KOPT-K1 (cell line): ENCODE measurements around the gene JADE3.

ENCODE experiments used
- H3K27ac ChIP-seq: fragments of 200-600 bp; sonication (generic); 2 replicates; pipeline ENCODE4 v1.5.1; 2016; ENCODE audit warnings: antibody characterized with exemption, mild to moderate bottlenecking, low read depth, low read length; ENCODE audit not compliant: poor library complexity, severe bottlenecking
- H3K36me3 ChIP-seq: fragments of 200-600 bp; sonication (generic); 2 replicates; pipeline ENCODE4 v1.5.1; 2017; ENCODE audit warnings: antibody characterized with exemption, mild to moderate bottlenecking, low read length, moderate library complexity; ENCODE audit not compliant: insufficient read depth
- H3K9me3 ChIP-seq: fragments of 200-600 bp; sonication (generic); 2 replicates; pipeline ENCODE4 v1.5.1; 2017; ENCODE audit warnings: antibody characterized with exemption, low read length, mild to moderate bottlenecking; ENCODE audit not compliant: insufficient read depth, poor library complexity, severe bottlenecking

Gene JADE3

DNA sequence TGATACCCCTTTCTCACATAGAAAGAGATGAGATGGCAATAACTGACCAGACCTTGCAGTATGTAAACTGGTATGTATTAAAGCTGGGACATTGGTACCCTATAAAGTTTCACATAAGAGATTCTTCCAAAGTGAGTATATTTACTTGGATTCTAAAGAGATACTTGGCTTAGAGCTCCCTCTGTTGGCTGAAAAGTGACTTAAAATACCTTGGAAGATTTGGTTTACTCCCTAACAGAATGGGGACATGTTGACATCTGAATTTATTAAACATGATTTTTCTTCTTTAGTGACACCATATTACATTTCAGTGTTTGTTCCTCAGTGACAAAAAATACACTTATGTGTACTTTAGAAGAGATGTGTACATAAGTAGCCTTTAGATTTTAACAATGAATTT is 118.1 kb downstream of the JADE3 start:
- Histone ChIP-seq H3K36me3 (peaks cover 26% of the 10 kb centered on the region), H3K27ac (no peak overlapping the region), H3K9me3 (no peaks in the 10 kb centered on the region)

DNA sequence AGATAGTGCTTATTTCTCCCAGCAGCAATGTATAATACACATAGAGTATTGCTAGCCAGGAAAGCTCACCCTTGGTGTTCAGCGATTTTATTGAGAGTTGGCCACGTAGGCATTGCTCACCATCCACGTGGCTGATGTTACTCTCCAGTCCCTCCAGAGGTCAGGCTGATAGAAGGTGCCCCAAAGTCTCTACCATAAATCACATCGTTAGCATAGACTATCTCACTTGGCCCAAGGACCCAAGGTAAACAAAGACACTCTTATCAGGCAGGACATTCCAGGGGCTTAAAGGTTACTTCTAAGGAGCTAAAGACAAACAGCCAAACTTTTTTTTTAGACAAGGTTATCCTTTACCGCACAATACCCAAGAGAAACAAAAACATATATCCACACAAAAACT is 135.8 kb downstream of the JADE3 start:
- Histone ChIP-seq H3K36me3 (peaks cover 2% of the 10 kb centered on the region; the same call in 1 of the 2 replicates), H3K9me3 (no peaks in the 10 kb centered on the region), H3K27ac (no peak overlapping the region)

DNA sequence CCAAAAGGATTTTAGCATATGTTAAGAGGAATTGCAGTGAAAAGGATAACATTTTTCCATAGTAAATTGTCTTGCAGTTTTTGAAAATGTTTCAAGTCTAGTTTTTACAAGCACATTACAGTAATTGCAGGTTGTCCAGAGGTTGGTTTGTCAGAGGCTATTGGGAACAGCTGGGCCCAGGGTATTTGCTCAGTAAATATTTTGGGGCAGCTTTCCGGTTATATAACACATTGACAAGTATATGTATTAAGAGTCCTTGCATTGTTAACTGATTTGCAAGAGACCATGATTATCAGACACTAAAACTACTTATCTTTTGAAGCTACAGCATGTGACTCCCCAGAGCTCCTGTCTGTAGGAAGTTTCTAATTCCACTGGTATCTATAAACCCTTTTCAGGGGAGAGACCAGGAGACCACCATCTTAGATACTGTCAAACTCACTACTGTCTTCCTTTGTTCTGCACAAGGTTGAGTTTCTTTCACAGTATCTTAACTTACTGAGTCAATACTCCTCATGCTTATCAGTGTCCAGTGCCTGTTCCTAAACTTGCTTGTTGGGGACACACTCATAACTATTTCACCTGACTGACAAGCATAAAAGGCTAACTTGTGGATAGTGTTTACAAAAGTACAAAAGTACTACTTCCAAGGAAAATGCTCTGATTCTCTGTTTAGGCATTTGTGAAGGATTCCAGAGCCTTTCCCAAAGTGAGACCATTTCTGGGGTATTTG is 147.1 kb downstream of the JADE3 start:
- Histone ChIP-seq H3K9me3 (no peaks in the 10 kb centered on the region), H3K27ac (no peak overlapping the region), H3K36me3 (peaks cover 32% of the 10 kb centered on the region; the same call in 1 of the 2 replicates)

DNA sequence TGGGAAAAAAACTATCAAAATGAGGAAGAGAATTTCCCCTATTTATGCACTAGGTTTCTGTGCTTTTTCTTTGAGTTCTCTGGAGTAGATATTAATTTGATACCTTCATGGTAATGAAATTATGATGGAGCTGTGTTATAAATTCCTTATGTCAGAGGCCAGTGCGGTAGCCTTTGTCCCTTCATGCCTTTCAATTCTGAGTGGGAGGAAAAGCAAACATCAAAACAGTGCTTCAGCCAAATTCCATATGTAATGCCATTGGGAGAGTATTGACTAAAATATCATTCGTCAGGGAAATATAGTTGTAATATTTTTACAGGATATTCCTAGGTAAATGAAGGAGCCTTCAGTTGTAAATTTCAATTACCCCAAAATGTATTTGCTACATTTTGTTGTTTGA is 148.5 kb downstream of the JADE3 start:
- Histone ChIP-seq H3K36me3 (peaks cover 28% of the 10 kb centered on the region; the same call in 1 of the 2 replicates), H3K27ac (no peak overlapping the region), H3K9me3 (no peaks in the 10 kb centered on the region)

DNA sequence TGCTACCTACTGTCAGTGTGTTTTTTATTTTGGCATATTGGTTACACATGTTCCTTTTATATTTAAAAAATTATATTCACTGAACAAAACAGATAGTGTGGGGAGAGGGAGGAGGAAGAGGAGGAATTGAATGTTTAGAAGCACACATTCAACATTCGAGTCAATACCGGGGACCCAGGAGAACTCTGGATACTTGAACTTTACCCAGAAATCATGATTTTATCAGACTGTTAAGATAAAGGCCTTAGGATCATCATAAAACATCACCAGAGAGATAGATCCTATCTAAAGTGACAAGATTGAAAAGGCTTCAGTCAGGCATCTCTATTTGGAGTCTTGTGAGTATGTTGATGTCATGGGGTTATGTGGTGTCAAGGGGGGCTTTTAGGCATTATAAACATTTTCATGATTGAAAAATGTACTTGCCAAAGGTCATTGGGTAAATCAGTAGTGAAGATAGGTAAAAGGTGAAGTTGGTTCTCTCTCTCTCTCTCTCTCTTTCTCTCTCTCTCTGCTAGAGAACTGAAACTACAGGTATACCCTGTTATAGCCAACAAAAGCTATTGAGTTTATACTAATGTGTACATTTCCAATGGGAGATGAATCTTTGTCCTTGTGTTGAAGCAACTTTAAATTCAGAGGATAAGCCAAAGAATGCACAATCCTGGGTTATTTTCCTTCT is 149.2 kb downstream of the JADE3 start:
- Histone ChIP-seq H3K27ac (no peak overlapping the region), H3K9me3 (no peaks in the 10 kb centered on the region), H3K36me3 (peaks cover 28% of the 10 kb centered on the region; the same call in 1 of the 2 replicates)

DNA sequence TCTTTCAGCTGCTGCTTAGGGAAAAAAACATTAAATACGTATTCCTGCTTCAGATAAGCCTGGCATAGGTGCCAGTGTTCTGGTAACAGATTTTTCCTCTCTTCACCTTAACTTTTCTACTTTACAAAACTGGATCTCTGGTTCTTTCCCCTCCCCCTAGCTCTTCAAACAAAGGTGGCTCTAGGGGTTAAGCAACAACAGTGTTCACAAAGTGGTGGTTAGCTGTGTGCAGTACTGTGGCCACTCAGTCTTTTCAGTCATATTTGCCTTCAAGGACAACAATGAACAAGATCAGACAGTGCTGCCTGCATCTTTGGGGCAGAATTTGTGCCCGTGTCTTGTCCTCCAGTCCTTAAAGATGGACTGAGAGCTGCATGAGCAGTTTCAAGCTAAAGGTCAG is 151.0 kb downstream of the JADE3 start:
- Histone ChIP-seq H3K36me3 (peaks cover 12% of the 10 kb centered on the region; the same call in 1 of the 2 replicates), H3K9me3 (no peaks in the 10 kb centered on the region), H3K27ac (no peak overlapping the region)

DNA sequence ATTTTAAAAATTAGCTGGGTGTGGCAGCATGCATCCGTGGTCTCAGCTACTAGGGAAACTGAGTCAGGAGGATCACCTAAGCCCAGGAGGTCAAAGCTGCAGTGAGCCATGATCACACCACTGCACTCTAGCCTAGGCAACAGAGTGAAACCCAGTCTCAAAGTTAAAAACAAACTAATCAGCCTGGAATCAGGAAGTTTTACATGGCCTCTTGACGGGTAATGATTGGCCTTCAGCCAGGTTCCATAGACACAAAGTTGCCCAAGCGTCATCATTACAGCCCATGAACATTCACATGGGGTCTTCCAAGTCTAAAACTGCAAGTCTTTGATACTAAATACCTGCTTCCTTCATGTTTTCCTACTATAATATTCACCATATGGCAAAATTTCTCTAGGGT is 156.0 kb downstream of the JADE3 start:
- Histone ChIP-seq H3K9me3 (no peaks in the 10 kb centered on the region), H3K36me3 (no peaks in the 10 kb centered on the region), H3K27ac (no peak overlapping the region)

DNA sequence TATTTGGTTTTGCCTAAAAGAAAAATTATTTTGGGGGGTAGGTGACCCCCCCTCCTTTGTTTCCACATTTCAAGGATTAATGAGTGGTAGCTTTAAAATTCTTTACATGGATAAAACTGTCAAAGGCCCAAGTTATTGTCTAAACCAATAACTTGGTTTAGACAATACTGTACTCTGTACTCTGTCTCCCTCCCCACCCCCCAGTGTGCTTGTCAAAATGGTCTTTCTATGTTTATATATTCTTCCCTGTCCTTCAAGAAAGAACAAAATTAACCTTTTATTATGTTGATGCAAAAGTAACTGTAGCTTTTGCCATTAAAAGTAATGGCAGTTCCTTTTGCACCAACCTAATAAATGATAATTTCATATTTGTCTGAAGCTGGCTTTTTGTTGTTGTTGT is 156.5 kb downstream of the JADE3 start:
- H3K27ac ChIP-seq, result no peak overlapping the region
- no peaks in the 10 kb centered on the region for H3K9me3 ChIP-seq
- H3K36me3 ChIP-seq, result no peaks in the 10 kb centered on the region

DNA sequence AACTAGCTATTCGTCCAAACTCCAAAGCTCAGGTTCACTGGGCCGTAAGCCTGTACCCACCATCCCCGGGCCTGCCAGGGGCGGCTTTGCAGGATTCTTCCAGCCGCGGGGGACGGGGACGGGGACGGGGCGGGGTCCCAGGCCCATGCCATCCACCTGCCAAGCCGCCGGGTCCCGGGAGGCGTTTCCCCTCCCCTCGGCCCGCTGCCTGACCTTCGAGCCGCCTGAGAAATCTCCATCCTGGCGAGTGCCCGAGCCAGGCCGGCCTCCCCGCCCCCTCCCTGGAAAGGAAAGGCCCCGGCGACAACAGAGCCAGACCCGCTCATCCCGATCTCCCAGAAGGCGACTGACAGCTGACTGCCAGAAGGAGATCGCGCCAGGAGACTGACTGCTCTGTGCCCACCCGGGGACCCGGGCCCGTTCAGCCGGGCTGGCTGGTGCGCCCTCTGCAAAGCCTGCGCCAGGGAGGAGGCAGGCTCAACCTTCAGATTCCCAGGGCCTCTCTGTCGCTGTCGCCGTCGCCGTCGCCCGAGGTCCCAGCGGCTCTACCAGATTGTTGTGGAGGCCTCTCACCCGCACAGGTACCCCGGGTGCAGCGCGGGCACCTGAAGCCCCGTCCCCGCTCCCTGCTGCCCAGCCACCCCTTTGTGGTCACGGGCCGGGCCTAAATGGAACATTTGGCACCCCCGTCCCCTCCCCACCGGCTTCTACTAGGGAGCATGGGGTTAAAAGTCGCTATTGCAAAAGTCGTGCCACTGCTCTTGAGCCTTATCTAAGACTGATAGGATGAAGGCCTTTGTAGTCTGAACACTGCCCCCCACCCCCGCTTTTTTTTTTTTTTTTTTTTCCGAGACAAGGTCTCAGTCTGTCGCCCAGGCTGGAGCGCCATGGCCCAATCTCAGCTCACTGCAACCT is 166.2 kb downstream of the JADE3 start, which contains the start of gene RGN:
TSS of gene RGN (plus strand) at position 315 of the 915 bp plus-strand sequence. CDS start 2,702 bp downstream, outside the sequence.
- no peak within 1 kb of the TSS for H3K27ac ChIP-seq
- no peaks in the 10 kb centered on the region for H3K9me3 ChIP-seq
- H3K36me3 ChIP-seq, result no peaks in the 10 kb centered on the region

DNA sequence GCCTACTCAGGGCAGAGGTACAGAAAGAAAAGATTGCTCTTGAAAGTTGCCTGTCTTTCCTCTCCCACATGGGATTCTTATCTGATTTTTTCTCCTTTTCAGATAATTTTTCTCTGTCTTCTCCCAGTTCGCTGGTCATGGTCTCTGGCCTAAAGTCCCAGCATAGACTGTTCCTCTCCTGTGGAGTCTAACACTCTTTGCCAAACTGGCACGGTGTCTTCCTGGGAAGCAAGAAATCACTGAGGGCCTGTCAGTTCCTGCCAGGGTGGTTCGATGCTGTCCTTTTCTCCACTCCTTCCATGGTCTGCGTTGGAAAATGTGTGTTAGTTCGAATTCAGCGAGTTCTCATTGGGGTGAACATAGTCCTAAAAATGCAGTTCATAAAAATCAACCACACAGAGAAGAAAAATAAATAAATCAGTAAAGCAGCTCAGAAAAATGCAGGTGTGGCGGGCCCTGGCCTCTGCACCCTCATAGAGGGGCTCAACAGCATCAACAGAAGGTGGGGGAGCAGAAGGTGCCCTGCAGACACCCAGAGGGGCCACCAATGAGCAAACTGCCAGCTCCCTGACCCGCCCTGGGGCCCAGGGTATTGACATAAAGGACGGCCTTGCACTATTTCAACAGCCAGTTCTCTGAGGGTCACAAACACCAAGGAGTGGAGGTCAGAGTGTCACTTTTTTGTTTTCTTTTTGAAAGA is 168.1 kb downstream of the JADE3 start:
- no peaks in the 10 kb centered on the region for H3K36me3 ChIP-seq
- H3K27ac ChIP-seq, result no peak overlapping the region
- no peaks in the 10 kb centered on the region for H3K9me3 ChIP-seq

DNA sequence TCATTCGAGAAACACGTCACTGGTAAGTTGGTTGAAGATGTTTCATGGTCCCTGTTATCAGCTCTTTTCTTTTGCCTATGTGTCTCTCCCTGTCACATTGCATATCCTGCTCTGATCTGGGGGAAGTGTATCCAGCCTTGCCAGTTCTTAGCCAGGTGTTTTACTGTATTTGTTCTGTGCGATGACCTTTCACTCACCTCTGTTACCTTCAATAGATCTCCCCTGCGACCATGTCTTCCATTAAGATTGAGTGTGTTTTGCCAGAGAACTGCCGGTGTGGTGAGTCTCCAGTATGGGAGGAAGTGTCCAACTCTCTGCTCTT is 168.7 kb downstream of the JADE3 start:
- H3K36me3 ChIP-seq, result no peaks in the 10 kb centered on the region
- no peak overlapping the region for H3K27ac ChIP-seq
- no peaks in the 10 kb centered on the region for H3K9me3 ChIP-seq

DNA sequence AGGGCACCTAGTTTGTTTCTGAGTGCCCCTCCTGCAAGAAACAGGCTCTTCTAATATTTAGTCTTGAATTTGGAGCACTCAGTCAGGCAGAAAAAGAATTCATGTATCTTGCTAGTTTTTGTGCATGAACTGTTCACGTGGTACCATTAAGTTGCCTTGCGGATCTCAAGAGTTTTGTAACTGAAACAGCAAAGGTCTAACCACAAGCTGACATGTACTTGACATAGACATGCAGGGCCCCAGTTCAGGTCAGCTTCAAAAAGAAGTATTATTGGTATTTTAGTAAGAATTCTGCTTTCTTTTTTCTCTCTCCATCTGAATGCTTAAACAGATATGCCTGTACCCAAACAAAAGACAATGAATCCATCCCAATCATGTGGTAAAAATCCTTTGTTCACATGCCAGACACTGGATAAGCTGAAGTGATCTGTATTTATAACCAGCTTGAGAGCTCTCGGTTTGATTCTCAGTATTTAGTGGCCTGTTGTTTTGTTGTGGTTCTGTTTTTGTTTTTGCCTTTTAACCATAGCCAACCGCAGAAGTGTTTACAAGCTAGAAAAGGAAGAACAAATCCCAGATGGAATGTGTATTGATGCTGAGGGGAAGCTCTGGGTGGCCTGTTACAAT is 179.0 kb downstream of the JADE3 start:
- Histone ChIP-seq H3K9me3 (no peaks in the 10 kb centered on the region), H3K36me3 (no peaks in the 10 kb centered on the region), H3K27ac (peak overlapping the region; percentile 21)

DNA sequence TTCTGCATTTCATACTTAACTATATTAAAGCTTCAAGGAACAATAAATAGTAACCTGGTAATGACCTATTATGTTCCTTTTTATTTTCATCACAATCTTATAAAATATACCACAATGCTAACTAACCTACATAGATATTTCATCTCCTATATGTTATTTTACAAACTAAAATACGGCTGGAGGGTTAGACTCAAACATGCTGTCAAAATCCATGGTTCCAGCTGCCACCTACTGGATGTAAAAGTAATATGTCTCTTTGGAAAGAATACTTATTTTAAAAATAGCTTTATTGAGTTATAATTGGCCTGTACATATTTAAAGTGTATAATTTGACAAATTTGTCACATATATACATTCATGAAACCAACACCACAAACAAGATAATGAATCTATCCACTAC is 181.0 kb downstream of the JADE3 start:
- Histone ChIP-seq H3K27ac (no peak overlapping the region), H3K36me3 (no peaks in the 10 kb centered on the region), H3K9me3 (no peaks in the 10 kb centered on the region)

DNA sequence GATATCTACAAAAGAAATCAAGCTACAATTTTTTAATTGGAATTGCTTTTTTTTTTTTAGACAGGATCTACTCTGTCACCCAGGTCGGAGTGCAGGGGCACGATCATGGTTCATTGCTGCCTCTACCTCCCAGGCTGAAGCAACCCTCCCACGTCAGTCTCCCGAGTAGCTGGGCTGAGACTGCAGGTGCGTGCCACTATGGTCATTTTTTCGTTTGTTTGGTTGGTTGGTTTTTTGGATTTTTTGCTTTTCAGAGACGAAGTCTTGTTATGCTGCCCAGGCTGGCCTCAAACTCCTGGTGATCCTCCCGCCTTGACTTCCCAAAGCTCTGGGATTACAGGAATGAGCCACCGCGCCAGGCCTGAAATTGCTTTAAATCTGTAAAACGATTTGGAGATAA is 181.6 kb downstream of the JADE3 start:
- no peak overlapping the region for H3K27ac ChIP-seq
- H3K9me3 ChIP-seq, result no peaks in the 10 kb centered on the region
- no peaks in the 10 kb centered on the region for H3K36me3 ChIP-seq
